NCI-H187 treated with DMSO at 0.1 percent for 48 hours (cell line): Measurements from ENCODE around the gene NRXN3.
"Not testable (repeated sequence)": the region's sequence is repeated elsewhere in the genome, so short reads cannot be mapped to it uniquely, and the experiment has no call there.

Source experiments
- DNase-seq: peaks from one replicate; lab custom pipeline; 2025; lab: John Stamatoyannopoulos, UW

The NRXN3 gene

GRCh38 chr14:79074510-79074909, 904.3 kb downstream of the NRXN3 start:
- DNase-seq, result no peak

- no peak for DNase-seq
Observed at GRCh38 chr14:79076428-79076827, 906.3 kb downstream of the NRXN3 start.

GRCh38 chr14:79077096-79077495, 906.9 kb downstream of the NRXN3 start:
- no peak for DNase-seq

GRCh38 chr14:79080040-79080439, 909.9 kb downstream of the NRXN3 start:
- DNase-seq, result no peak

GRCh38 chr14:79082883-79083282, 912.7 kb downstream of the NRXN3 start:
- no peak for DNase-seq

- DNase-seq, result no peak
Observed at GRCh38 chr14:79083356-79083755, 913.2 kb downstream of the NRXN3 start.

GRCh38 chr14:79084861-79085260, 914.7 kb downstream of the NRXN3 start:
- no peak for DNase-seq

GRCh38 chr14:79089576-79089975, 919.4 kb downstream of the NRXN3 start:
- DNase-seq, result no peak

GRCh38 chr14:79090641-79091180, 920.5 kb downstream of the NRXN3 start:
- no peak for DNase-seq

GRCh38 chr14:79091381-79091963, 921.3 kb downstream of the NRXN3 start:
- no peak for DNase-seq

- DNase-seq, result no peak
Observed at GRCh38 chr14:79093531-79093930, 923.4 kb downstream of the NRXN3 start.

- DNase-seq, result no peak
Observed at GRCh38 chr14:79094951-79095350, 924.8 kb downstream of the NRXN3 start.

- no peak for DNase-seq
Observed at GRCh38 chr14:79096811-79097210, 926.6 kb downstream of the NRXN3 start.

GRCh38 chr14:79098324-79098723, 928.2 kb downstream of the NRXN3 start:
- DNase-seq, result no peak

GRCh38 chr14:79100578-79100977, 930.4 kb downstream of the NRXN3 start:
- DNase-seq, result no peak

GRCh38 chr14:79101388-79101787, 931.2 kb downstream of the NRXN3 start:
- no peak for DNase-seq

GRCh38 chr14:79103764-79104163, 933.6 kb downstream of the NRXN3 start:
- DNase-seq, result no peak

GRCh38 chr14:79110564-79110963, 940.4 kb downstream of the NRXN3 start:
- DNase-seq, result not testable (repeated sequence)

- DNase-seq, result no peak
Observed at GRCh38 chr14:79111987-79112501, 941.9 kb downstream of the NRXN3 start.

- DNase-seq, result no peak
Observed at GRCh38 chr14:79117561-79117960, 947.4 kb downstream of the NRXN3 start.

- DNase-seq, result no peak
Observed at GRCh38 chr14:79118291-79118690, 948.1 kb downstream of the NRXN3 start.

- no peak for DNase-seq
Observed at GRCh38 chr14:79134361-79134760, 964.2 kb downstream of the NRXN3 start.

GRCh38 chr14:79136071-79137044, 966.2 kb downstream of the NRXN3 start:
- no peak for DNase-seq
